Activated CD8-positive, alpha-beta memory T cell treated with anti-CD3 and anti-CD28 coated beads, Interleukin-2, amount 10 ng/mL, durations not matched to agents 7 days and 5 days (primary cell): ENCODE measurements around the gene RGS12. TPM values are rescaled to one million over a fixed set of nuclear protein-coding genes. Genes with fewer than 3 reads are reported as not detected.

Source experiments
- ATAC-seq: fragments of 150-1000 bp; cut with Tn5 transposase; one replicate; pipeline ENCODE4 v1.10.0; 2021; ENCODE audit warnings: moderate library complexity
- CTCF ChIA-PET: fragments of 350-600 bp; sonication (Branson Sonifier 250); formaldehyde crosslinking; loops from one replicate; lab custom pipeline; 2021; ENCODE audit warnings: antibody characterized with exemption; lab: Charles Lee
- DNase-seq: peaks from one replicate; pipeline ENCODE4 v3.0.0-alpha.2; 2020
- H3K27ac Mint-ChIP-seq: one replicate; pipeline ENCODE4 v1.8.0; 2021; ENCODE audit warnings: mild to moderate bottlenecking, mixed read lengths
- H3K27me3 Mint-ChIP-seq: one replicate; pipeline ENCODE4 v1.8.0; 2021; ENCODE audit warnings: mixed read lengths
- H3K36me3 Mint-ChIP-seq: one replicate; pipeline ENCODE4 v1.8.0; 2021; ENCODE audit warnings: mild to moderate bottlenecking, mixed read lengths
- H3K4me1 Mint-ChIP-seq: one replicate; pipeline ENCODE4 v1.8.0; 2021; ENCODE audit warnings: mixed read lengths
- H3K4me3 Mint-ChIP-seq: one replicate; pipeline ENCODE4 v1.8.0; 2021; ENCODE audit warnings: mild to moderate bottlenecking, moderate library complexity, mixed read lengths
- H3K9me3 Mint-ChIP-seq: one replicate; pipeline ENCODE4 v1.8.0; 2022; ENCODE audit warnings: low read depth, mixed read lengths
- total RNA-seq, 2 experiments: library from RNA; stranded (reverse); gene quantifications; one replicate each; pipeline ENCODE4 v1.2.3, GENCODE V29; 2021

RGS12 gene
- total RNA-seq, 2 experiments from 2014 or later, result 2.1 to 5.0 TPM

DNA sequence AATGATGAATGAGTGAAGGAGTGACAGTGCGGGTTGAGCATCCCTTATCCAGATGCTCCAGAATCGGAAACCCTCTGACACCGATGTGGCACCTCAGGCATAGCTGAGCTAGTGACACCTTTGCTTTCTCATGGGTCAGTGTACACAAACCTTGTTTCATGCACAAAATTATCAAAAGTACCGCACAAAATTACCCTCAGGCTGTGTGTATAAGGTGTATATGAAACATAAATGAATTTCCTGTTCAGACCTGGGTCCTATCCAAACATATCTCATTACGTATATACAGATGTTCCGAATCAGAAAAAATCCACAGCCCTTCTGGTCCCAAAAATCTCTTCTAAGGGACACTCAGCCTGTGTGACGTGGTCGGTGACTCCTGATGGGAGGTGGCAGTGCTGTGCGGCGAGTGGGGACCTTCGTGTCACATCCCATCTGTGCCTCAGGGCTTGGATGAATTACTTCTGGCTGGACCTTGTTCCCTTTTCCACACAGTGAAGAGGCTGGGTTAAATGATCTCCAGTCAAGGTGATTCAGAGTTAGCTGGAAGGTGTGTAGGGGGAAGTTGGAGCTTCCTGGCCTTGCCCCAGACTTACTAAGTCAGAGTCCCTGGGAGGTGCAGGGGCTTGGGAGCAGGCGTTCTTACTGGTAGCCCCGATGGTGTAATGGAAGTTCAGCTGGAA is 18.8 kb downstream of the RGS12 start:
- CTCF ChIA-PET, result no interaction called here
- Mint-ChIP-seq H3K27me3 (peaks cover 2% of the 10 kb centered on the region), H3K9me3 (no peaks in the 10 kb centered on the region), H3K36me3 (no peaks in the 10 kb centered on the region), H3K4me3 (no peak overlapping the region), H3K4me1 (no peaks in the 10 kb centered on the region), H3K27ac (no peak overlapping the region)
- ATAC-seq (no peak), DNase-seq (peak; percentile 22)

DNA sequence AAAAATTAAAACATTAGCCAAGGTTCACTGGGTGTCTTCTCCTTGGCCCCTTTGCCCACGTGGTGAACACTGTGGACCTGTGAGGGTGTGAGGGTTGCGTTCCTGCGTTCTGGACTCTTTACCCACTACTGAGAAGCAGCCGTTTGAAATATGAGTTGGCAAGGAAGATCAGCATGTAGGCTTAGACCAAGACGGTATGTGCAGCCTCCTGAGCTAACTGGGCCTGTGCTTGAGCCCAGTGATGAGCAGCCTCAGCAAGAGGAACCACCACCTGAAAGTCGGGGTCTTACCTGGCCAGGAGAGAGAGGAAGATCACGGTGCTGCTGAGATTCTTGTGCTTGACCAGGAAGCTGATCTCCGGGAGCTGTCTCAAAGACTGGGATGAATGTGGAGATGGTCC is 19.5 kb downstream of the RGS12 start:
- CTCF ChIA-PET, result no interaction called here
- no peak for ATAC-seq
- H3K9me3 Mint-ChIP-seq, result no peaks in the 10 kb centered on the region
- H3K27me3 Mint-ChIP-seq, result peaks cover 2% of the 10 kb centered on the region
- H3K4me1 Mint-ChIP-seq, result no peaks in the 10 kb centered on the region
- DNase-seq, result peak; percentile 32
- no peak overlapping the region for H3K27ac Mint-ChIP-seq
- no peaks in the 10 kb centered on the region for H3K36me3 Mint-ChIP-seq
- H3K4me3 Mint-ChIP-seq, result no peak overlapping the region

DNA sequence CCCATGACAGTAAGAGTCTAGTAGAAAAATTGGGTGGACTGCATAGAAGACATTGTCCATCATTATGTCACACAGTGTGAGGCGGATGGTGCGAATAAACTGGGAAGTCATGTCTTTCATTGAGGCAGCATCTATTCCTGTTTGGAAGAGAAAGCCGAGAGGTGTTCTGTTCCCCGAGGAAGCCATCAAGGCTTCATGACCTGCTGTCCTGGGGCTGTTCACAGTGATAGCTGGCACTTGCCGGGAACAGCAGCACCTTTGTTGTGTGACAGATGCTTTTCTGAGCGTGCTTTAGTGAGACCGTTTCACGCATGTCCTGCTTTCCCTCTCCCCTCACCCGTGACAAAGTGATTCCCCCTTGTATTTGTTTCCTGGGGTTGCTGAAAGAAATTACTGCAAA is 20.3 kb downstream of the RGS12 start:
- DNase-seq (peak; percentile 29), ATAC-seq (no peak)
- Mint-ChIP-seq H3K4me3 (no peak overlapping the region), H3K27ac (no peak overlapping the region), H3K4me1 (no peaks in the 10 kb centered on the region), H3K9me3 (no peaks in the 10 kb centered on the region), H3K36me3 (no peaks in the 10 kb centered on the region), H3K27me3 (peaks cover 2% of the 10 kb centered on the region)
- CTCF ChIA-PET, result no interaction called here

DNA sequence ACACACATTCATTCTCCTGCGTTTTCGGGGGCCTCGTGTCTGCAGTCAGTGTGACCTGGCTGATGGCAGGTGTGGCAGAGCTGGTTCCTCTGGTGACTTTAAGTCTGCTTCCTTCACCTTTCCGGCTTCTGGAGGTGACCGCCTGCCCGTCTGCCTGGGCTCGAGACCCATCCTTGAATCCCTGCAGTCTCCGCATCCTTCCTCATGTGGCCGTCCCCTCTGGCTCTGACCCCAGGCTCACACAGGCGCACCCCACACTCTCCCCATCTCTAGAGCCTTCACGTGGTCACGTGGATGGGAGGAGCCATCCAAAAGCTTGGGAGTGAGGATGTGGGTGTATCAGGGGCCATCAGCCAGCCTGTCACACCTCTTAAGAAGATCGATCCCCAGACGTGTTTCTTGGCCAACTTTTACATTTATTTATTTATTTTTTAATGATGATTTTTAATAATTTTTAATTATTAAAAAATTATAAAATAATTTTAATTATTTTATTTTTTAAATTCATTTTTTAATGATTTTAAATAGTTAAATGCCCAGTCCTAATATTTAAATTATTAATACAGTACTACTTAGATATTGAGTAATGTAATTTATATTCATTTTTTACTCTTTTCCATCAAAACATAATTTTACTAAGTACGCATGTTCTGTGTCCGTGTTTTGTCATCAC is 20.9 kb downstream of the RGS12 start:
- no peaks in the 10 kb centered on the region for H3K4me1 Mint-ChIP-seq
- DNase-seq (peak; percentile 30), ATAC-seq (no peak)
- H3K36me3 Mint-ChIP-seq, result no peaks in the 10 kb centered on the region
- CTCF ChIA-PET, result no interaction called here
- no peak overlapping the region for H3K27ac Mint-ChIP-seq
- H3K27me3 Mint-ChIP-seq, result peaks cover 2% of the 10 kb centered on the region
- H3K9me3 Mint-ChIP-seq, result no peaks in the 10 kb centered on the region
- no peak overlapping the region for H3K4me3 Mint-ChIP-seq

DNA sequence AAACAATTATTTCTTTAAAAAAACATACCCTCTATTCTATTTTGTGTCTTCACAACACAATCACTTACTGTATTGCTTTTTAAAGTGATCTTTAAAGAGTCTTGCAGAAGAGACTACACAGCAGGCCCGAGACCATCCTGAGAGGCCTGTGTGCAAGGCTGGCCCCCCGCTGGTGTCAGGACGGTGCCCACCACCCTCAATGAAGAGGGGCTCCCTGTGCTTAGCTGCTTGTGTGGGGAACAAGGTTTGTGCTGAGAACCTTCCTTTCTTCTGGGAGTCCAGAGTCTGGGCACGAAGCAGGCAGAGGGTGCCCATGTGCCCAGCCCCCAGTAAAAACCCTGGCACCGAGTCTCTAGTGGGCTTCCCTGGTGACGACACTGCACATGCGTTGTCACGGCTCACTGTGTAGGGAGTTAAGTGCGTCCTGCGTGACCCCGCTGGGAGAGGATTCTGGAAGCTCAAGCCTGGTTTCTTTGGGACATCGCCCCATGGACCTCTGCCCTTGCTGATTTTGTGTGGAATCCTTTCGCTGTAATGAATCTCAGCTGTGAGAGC is 22.0 kb downstream of the RGS12 start:
- Mint-ChIP-seq H3K4me3 (no peak overlapping the region), H3K27me3 (peaks cover 2% of the 10 kb centered on the region), H3K9me3 (no peaks in the 10 kb centered on the region), H3K36me3 (no peaks in the 10 kb centered on the region), H3K27ac (no peak overlapping the region), H3K4me1 (no peaks in the 10 kb centered on the region)
- no peak for ATAC-seq
- DNase-seq, result peak; percentile 32
- CTCF ChIA-PET, result no interaction called here

DNA sequence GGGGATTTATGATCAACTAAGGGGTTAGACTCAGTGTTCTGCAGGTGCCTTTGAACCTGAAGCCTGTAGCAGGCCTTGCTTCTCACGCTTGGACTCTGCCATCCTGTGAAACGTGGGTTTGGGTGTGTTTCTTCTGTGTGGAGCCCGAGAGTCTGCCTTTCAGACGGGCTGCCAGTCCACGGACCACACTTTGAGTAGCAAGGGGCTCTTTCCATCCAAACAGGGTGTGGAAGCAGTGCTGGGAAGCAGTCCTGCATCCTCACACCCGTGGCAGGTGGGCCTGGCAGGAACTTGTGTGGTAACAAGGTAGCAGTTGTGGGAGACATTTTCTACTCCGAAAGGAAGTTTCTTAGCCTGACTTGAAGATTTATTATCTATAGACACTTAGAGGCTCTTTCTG is 22.7 kb downstream of the RGS12 start:
- no peak for ATAC-seq
- no peaks in the 10 kb centered on the region for H3K36me3 Mint-ChIP-seq
- CTCF ChIA-PET, result no interaction called here

DNA sequence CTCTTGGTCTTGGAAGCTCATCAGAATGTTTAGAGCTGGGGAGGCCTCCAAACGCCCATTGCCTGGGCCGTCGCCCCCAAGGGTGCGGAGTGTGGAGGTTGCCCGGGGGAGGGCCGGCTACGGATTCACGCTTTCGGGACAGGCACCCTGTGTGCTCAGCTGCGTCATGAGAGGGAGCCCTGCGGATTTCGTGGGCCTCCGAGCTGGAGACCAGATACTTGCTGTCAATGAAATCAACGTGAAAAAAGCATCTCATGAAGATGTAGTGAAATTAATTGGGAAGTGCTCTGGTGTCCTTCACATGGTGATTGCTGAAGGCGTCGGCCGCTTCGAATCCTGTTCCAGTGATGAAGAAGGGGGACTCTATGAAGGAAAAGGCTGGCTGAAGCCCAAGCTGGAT is 23.3 kb downstream of the RGS12 start:
- Mint-ChIP-seq H3K36me3 (no peaks in the 10 kb centered on the region), H3K27ac (no peak overlapping the region), H3K4me1 (no peaks in the 10 kb centered on the region), H3K27me3 (peaks cover 2% of the 10 kb centered on the region), H3K9me3 (no peaks in the 10 kb centered on the region), H3K4me3 (no peak overlapping the region)
- ATAC-seq (no peak), DNase-seq (peak; percentile 34)
- CTCF ChIA-PET, result no interaction called here

More for the DNA sequence above, 22.7 kb downstream of the RGS12 start:
- Mint-ChIP-seq H3K27me3 (peaks cover 2% of the 10 kb centered on the region), H3K9me3 (no peaks in the 10 kb centered on the region), H3K4me3 (no peak overlapping the region), H3K27ac (no peak overlapping the region), H3K4me1 (no peaks in the 10 kb centered on the region)
- DNase-seq, result peak; percentile 21

DNA sequence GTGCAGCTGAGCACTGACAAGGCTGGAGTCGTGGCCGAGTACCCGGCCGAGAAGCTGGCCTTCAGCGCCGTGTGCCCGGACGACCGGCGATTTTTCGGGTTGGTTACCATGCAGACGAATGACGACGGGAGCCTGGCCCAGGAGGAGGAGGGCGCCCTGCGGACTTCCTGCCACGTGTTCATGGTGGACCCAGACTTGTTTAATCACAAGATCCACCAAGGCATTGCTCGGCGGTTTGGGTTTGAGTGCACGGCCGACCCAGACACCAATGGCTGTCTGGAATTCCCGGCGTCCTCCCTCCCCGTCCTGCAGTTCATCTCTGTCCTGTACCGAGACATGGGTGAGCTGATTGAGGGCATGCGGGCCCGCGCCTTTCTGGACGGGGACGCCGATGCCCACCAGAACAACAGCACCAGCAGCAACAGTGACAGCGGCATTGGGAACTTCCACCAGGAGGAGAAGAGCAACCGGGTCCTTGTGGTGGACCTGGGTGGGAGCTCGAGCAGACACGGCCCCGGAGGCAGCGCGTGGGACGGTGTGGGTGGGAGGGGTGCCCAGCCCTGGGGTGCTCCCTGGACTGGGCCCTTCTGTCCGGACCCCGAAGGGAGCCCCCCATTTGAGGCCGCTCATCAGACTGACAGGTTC is 24.3 kb downstream of the RGS12 start:
- no peak for ATAC-seq
- Mint-ChIP-seq H3K36me3 (no peaks in the 10 kb centered on the region), H3K27ac (no peak overlapping the region), H3K9me3 (no peaks in the 10 kb centered on the region), H3K4me1 (no peaks in the 10 kb centered on the region), H3K4me3 (no peak overlapping the region), H3K27me3 (no peaks in the 10 kb centered on the region)
- CTCF ChIA-PET, result no interaction called here
- peak; percentile 35 for DNase-seq

DNA sequence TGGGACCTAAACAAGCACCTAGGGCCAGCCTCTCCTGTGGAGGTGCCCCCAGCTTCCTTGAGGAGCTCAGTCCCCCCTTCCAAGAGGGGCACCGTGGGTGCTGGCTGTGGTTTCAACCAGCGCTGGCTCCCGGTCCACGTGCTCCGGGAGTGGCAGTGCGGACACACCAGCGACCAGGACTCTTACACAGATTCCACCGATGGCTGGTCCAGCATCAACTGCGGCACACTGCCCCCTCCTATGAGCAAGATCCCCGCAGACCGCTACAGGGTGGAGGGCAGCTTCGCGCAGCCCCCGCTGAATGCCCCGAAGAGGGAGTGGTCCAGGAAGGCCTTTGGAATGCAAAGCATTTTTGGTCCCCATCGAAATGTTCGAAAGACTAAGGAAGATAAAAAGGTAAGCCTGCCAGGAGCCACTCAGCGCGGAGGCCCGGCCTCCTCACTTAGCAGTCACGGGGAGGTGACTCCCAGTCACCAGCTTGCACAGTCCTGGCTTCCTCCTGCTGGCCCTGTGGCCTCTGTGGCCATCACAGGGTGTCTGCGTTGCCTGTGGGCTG is 24.9 kb downstream of the RGS12 start:
- Mint-ChIP-seq H3K4me1 (no peaks in the 10 kb centered on the region), H3K27ac (no peak overlapping the region), H3K36me3 (no peaks in the 10 kb centered on the region), H3K27me3 (no peaks in the 10 kb centered on the region), H3K9me3 (no peaks in the 10 kb centered on the region), H3K4me3 (no peak overlapping the region)
- CTCF ChIA-PET, result no interaction called here
- ATAC-seq (no peak), DNase-seq (peak; percentile 35)

DNA sequence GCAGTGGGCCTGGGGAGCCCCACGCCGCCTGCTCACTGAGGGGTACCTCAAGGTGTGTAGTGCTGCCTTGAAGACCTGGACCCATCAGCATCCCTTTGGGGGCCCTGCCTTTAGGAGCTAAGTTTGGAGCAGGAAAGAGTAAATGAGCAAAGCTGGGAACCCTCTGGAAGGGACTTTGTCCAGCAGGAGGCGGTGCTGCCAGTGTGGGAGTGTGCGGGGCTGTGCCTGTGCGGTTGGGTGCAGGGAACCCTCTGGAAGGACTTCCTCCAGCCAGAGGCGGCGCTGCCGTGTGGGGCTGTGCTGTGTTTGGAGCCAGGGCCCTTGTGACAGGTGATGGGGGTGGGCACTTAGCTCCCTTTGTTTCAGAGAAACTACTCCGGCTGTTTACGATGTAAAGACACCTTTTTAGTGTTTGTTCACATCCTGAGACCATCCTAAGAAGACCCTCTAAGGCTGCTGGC is 25.8 kb downstream of the RGS12 start:
- no peaks in the 10 kb centered on the region for H3K36me3 Mint-ChIP-seq
- ATAC-seq (no peak), DNase-seq (peak; percentile 38)
- H3K4me3 Mint-ChIP-seq, result no peak overlapping the region
- peaks cover under 1% of the 10 kb centered on the region for H3K27me3 Mint-ChIP-seq
- no peaks in the 10 kb centered on the region for H3K4me1 Mint-ChIP-seq
- H3K9me3 Mint-ChIP-seq, result no peaks in the 10 kb centered on the region
- CTCF ChIA-PET, result no interaction called here
- no peak overlapping the region for H3K27ac Mint-ChIP-seq

DNA sequence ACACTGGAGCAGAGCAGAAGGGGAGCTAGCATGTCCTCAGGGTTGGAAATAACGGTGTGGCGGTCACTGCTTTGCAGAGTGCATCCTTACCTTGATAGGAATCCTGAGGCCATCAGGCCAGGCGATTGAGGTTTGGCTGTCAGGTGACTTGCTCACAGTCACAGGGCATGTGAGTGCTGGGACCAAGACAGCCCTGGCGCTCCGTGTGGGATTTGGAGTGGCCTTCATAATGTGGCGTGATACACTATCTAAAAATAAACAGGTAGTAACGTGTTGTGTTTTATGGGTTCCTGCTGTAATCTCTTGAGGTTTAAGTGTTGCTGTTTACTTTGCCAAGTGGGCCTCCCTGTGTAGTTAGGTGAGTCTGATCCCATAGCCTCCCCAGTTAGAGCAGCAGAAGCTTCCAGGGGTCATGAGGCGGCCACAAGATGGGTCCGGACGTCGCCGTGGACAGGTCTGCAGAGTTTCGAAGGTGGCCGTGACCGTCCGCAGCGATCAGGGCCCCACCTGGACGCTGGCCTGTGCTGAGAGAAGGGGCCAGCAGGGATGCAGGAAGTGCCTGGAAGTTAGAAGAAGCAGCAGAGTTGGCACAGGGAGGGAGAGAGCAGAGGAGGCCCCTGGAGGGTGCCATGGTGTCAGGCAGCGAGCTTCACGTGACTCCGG is 27.7 kb downstream of the RGS12 start:
- H3K4me1 Mint-ChIP-seq, result no peaks in the 10 kb centered on the region
- DNase-seq (peak; percentile 36), ATAC-seq (no peak)
- H3K36me3 Mint-ChIP-seq, result no peaks in the 10 kb centered on the region
- no peak overlapping the region for H3K27ac Mint-ChIP-seq
- CTCF ChIA-PET, result no interaction called here
- H3K27me3 Mint-ChIP-seq, result peaks cover 2% of the 10 kb centered on the region
- no peaks in the 10 kb centered on the region for H3K9me3 Mint-ChIP-seq
- no peak overlapping the region for H3K4me3 Mint-ChIP-seq

DNA sequence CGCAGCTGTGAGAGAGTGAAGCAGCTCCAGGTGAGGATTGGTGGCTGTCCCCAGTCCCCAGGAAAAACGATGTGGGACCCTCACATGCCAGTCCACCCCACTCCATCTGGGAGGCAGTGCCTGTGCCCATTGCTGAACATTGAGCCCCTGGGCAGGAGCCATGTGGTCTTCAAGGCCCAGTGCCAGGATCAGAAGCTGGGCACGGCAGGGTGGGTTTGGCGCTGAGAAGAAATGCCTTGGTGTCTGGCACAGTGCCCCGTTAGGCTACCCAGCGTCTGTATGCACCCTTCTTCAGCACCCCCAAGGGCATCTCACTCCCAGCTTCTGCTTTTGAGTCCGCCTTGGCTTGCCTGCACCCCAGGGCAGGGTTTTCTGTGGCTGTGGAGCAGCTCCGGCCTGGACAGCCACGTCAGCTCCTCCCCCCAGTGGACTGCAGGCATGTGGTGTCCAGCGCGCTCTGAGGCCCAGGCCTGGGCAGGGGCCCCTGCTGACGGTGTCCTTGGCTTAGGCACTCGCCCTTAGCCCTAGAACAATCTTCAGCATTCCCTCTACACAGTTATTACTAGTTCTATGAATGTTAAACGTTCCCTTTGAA is 28.6 kb downstream of the RGS12 start:
- CTCF ChIA-PET, result no interaction called here

DNA sequence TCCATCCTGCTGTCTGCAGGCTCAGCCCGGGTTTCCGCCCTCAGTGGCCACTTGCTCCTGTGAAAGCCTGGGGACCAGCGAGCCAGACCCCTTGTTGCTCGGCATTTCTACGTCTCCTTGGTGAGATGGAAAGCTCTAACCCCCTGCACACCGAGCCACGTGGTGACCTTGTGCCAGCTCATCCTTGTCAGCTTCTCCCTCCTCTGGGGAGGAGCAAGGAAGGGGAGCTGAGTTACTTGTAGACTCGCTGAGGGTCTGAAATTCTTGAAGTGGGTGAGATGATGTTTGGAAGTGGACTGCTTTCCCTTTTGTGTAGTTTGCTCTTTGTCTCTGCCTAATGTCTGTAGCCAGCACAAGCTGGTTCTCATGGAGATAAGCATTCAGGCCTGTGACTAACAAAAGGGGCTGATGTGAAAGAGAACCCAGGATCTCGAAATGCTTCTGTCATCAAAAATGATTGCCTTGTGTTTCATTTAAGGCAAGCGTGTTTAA is 29.3 kb downstream of the RGS12 start:
- Mint-ChIP-seq H3K27me3 (peaks cover 6% of the 10 kb centered on the region), H3K9me3 (no peaks in the 10 kb centered on the region), H3K4me3 (no peak overlapping the region), H3K27ac (no peak overlapping the region), H3K4me1 (no peaks in the 10 kb centered on the region), H3K36me3 (no peaks in the 10 kb centered on the region)
- DNase-seq (peak; percentile 27), ATAC-seq (no peak)
- CTCF ChIA-PET, result no interaction called here

More for the DNA sequence above, 28.6 kb downstream of the RGS12 start:
- Mint-ChIP-seq H3K4me1 (no peaks in the 10 kb centered on the region), H3K27me3 (peaks cover 4% of the 10 kb centered on the region), H3K36me3 (no peaks in the 10 kb centered on the region), H3K4me3 (no peak overlapping the region), H3K9me3 (no peaks in the 10 kb centered on the region), H3K27ac (no peak overlapping the region)
- no peak for ATAC-seq
- peak; percentile 28 for DNase-seq
